Cardiac muscle cell (in vitro differentiated cells and primary cell): ENCODE results near the gene SNRPB2. TPM values are rescaled to one million over a fixed set of nuclear protein-coding genes. Genes with fewer than 3 reads are reported as not detected.

Experiments
- DNase-seq, 2 donors: peaks; one replicate each; pipeline versions ENCODE4 v3.0.0 to v3.0.0-alpha.2; 2010 to 2017; ENCODE audit warnings: low read depth in 1 of 2, low spot score in 1 of 2
- H3K27ac ChIP-seq: fragments of 200-600 bp; sonication (generic); 2 replicates; pipeline ENCODE4 v1.5.1; 2016
- H3K27me3 ChIP-seq: fragments of 200-600 bp; sonication (generic); 2 replicates; pipeline ENCODE4 v1.6.0; 2016; ENCODE audit warnings: control low read depth
- H3K36me3 ChIP-seq: fragments of 200-600 bp; sonication (generic); 2 replicates; pipeline ENCODE4 v1.5.1; 2016; ENCODE audit warnings: control low read depth
- H3K4me1 ChIP-seq: fragments of 200-600 bp; sonication (generic); 2 replicates; pipeline ENCODE4 v1.8.1; 2017; ENCODE audit warnings: low read depth, mild to moderate bottlenecking, mixed run types
- H3K4me3 ChIP-seq: fragments of 200-600 bp; sonication (generic); 2 replicates; pipeline ENCODE4 v1.5.1; 2016; ENCODE audit warnings: mild to moderate bottlenecking
- H3K9me3 ChIP-seq: fragments of 200-600 bp; sonication (generic); 2 replicates; pipeline ENCODE4 v1.5.1; 2017; ENCODE audit warnings: low read depth, mild to moderate bottlenecking, control low read depth
- CTCF ChIP-seq: IDR thresholded peaks from 2 replicates; pipeline ENCODE4 v1.5.1; 2012; ENCODE audit warnings: low read depth, mild to moderate bottlenecking, low read length
- polyA plus RNA-seq: library from polyadenylated mRNA; unstranded; fragments of >200 nt; fragmentation: Nextera tagmentation; extraction: Ambion mirVana; gene quantifications from 2 replicates; pipeline ENCODE4 v1.2.1, GENCODE V29; 2016
- total RNA-seq: library from RNA; depleted of rRNA; stranded (reverse); fragments of >200 nt; gene quantifications from 2 replicates; pipeline ENCODE4 v1.2.3, GENCODE V29; 2016

SNRPB2 gene
- total and polyA plus RNA-seq, 2 experiments from 2014 or later: 16.4 to 99.7 TPM

GRCh38 chr20:16775961-16776360 lies 46.1 kb downstream of the SNRPB2 start:
- H3K27me3 ChIP-seq: no peaks in the 10 kb centered on the region
- H3K9me3 ChIP-seq: no peaks in the 10 kb centered on the region
- no peak overlapping the region for H3K4me3 ChIP-seq
- H3K27ac ChIP-seq: no peak overlapping the region
- H3K4me1 ChIP-seq: no peaks in the 10 kb centered on the region
- TF ChIP-seq CTCF: no peak
- DNase-seq: no peak
- no peaks in the 10 kb centered on the region for H3K36me3 ChIP-seq

- no peaks in the 10 kb centered on the region for H3K4me1 ChIP-seq
- no peaks in the 10 kb centered on the region for H3K27me3 ChIP-seq
- H3K4me3 ChIP-seq: no peak overlapping the region
- DNase-seq: no peak
- H3K27ac ChIP-seq: no peak overlapping the region
- no peaks in the 10 kb centered on the region for H3K36me3 ChIP-seq
- H3K9me3 ChIP-seq: no peaks in the 10 kb centered on the region
- no peak for TF ChIP-seq CTCF
Measured at GRCh38 chr20:16777126-16777525, 47.3 kb downstream of the SNRPB2 start.

- no peak for TF ChIP-seq CTCF
- Histone ChIP-seq H3K4me3 (no peak overlapping the region), H3K36me3 (no peaks in the 10 kb centered on the region), H3K27me3 (no peaks in the 10 kb centered on the region), H3K27ac (no peak overlapping the region), H3K9me3 (no peaks in the 10 kb centered on the region), H3K4me1 (no peaks in the 10 kb centered on the region)
- no peak for DNase-seq
Measured at GRCh38 chr20:16778159-16778558, 48.3 kb downstream of the SNRPB2 start.

DNA sequence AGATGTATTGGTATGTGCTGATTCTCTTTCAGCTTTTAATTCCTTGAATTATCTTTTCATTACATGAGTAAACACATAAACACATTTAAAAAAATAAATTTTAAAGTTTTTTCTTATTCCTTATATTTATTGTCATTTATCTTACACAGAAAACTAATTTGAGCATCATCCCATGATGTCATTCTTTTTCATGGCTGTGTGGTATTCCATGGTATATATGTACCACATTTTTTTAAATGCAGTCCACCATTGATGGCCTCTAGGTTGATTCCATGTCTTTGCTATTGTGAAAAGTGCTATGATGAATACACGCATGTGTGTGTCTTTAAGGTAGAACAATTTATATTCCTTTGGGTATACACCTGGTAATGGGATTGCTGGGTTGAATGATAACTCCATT lies 51.7 kb downstream of the SNRPB2 start:
- no peaks in the 10 kb centered on the region for H3K27me3 ChIP-seq
- no peaks in the 10 kb centered on the region for H3K36me3 ChIP-seq
- no peaks in the 10 kb centered on the region for H3K9me3 ChIP-seq
- H3K27ac ChIP-seq: no peak overlapping the region
- H3K4me3 ChIP-seq: no peak overlapping the region
- no peak for TF ChIP-seq CTCF
- no peaks in the 10 kb centered on the region for H3K4me1 ChIP-seq
- DNase-seq: no peak

DNA sequence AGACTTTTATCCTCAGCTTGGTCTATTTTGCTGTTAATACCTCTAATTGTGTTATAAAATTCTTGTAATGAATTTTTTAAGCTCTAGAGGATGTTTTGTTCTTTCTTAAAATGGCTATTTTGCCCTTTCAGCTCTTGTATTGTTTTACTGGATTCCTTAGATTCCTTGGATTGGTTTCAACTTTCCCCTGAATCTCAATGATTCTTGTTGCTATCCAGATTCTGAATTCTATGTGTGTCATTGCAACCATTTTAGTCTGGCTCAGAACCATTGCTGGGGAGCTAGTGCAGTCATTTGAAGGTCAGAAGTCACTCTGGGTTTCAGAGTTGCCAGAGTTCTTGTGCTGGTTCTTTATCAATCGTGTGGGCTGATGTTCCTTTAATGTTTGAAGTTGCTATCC lies 55.4 kb downstream of the SNRPB2 start:
- DNase-seq: no peak
- no peaks in the 10 kb centered on the region for H3K27me3 ChIP-seq
- H3K36me3 ChIP-seq: no peaks in the 10 kb centered on the region
- no peaks in the 10 kb centered on the region for H3K4me1 ChIP-seq
- H3K9me3 ChIP-seq: no peaks in the 10 kb centered on the region
- no peak overlapping the region for H3K4me3 ChIP-seq
- no peak for TF ChIP-seq CTCF
- no peak overlapping the region for H3K27ac ChIP-seq

Other genes starting within 250 kb of the SNRPB2 start
- 16.8 and 26.5 TPM in 2 replicates for gene KIF16B, start 156.6 kb upstream of the SNRPB2 start, total RNA-seq
- gene KIF16B, start 156.6 kb upstream of the SNRPB2 start, polyA plus RNA-seq: 8.2 and 13.1 TPM in 2 replicates
- gene OTOR, start 18.3 kb downstream of the SNRPB2 start, total RNA-seq: not detected in 2 replicates
- gene OTOR, start 18.3 kb downstream of the SNRPB2 start, polyA plus RNA-seq: not detected in 2 replicates